ENCODE measurements around the gene CCAR1.

DNA sequence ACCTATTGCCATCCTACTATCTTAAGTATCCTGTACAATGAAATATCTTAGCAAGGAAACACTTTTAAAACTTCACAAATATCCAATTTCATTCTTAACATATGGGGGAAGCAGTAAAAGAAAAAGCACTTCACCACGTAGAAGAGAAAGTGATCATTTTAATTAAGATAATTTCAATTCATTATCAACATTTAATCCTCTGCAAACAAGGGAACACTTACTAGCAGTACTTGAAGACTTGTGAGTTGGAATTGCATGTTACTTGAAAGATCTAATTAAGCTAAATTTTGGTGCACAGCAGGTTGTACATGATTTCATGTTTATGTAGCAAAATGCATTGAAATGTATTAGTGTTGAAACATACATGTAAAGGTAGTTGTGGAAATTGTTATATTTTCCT lies 20.8 kb upstream of the CCAR1 start:
- TF ChIP-seq POLR2AphosphoS5 (IDR thresholded peaks at IDR 0.05): no peak
- no peak for TF ChIP-seq EP300 (IDR thresholded peaks at IDR 0.05; ENCODE audit: low read depth)
- TF ChIP-seq, protein P1, sequence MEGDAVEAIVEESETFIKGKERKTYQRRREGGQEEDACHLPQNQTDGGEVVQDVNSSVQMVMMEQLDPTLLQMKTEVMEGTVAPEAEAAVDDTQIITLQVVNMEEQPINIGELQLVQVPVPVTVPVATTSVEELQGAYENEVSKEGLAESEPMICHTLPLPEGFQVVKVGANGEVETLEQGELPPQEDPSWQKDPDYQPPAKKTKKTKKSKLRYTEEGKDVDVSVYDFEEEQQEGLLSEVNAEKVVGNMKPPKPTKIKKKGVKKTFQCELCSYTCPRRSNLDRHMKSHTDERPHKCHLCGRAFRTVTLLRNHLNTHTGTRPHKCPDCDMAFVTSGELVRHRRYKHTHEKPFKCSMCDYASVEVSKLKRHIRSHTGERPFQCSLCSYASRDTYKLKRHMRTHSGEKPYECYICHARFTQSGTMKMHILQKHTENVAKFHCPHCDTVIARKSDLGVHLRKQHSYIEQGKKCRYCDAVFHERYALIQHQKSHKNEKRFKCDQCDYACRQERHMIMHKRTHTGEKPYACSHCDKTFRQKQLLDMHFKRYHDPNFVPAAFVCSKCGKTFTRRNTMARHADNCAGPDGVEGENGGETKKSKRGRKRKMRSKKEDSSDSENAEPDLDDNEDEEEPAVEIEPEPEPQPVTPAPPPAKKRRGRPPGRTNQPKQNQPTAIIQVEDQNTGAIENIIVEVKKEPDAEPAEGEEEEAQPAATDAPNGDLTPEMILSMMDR (IDR thresholded peaks at IDR 0.05): no peak
